SK-N-SH (cell line): ENCODE results near the gene NTRK3. TPM values are rescaled to one million over a fixed set of nuclear protein-coding genes. Genes with fewer than 3 reads are reported as not detected.

ENCODE experiments used
- CTCF ChIA-PET: fragments of 300-600, 350-600 bp; formaldehyde crosslinking; extraction: SDS; loops from one replicate; lab custom pipeline; 2021; lab: Yijun Ruan, JAX
- POLR2A ChIA-PET: fragments of 350-600 bp; sonication (Branson Sonifier 250); formaldehyde crosslinking; extraction: SDS; loops from one replicate; lab custom pipeline; 2020; ENCODE audit warnings: antibody characterized with exemption, inconsistent platforms; lab: Yijun Ruan, JAX
- DNase-seq: peaks from one replicate; pipeline ENCODE4 v3.0.0; 2012
- H2AFZ ChIP-seq: fragments of 200-600 bp; sonication (generic); 2 replicates; pipeline ENCODE4 v1.8.1; 2016; ENCODE audit warnings: antibody characterized with exemption, mild to moderate bottlenecking, low read depth
- H3F3A ChIP-seq: fragments of 200-600 bp; sonication (generic); replicated peaks from 2 replicates; pipeline ENCODE3; 2016; ENCODE audit warnings: antibody characterized with exemption, mild to moderate bottlenecking; ENCODE audit not compliant: insufficient read depth
- H3K27ac ChIP-seq, 2 experiments: fragments of 200-500 bp in 1 of 2; fragments of 200-600 bp in 1 of 2; sonication (Bioruptor generic) in 1 of 2; sonication (generic), shearing (Covaris generic) in 1 of 2; 2 replicates each; pipeline versions ENCODE4 v1.5.1 to v1.6.1; 2014 to 2016; ENCODE audit warnings: low read depth in 2 of 2, inconsistent platforms in 1 of 2, low read length in 1 of 2, mild to moderate bottlenecking in 1 of 2, mixed read lengths in 1 of 2
- H3K27me3 ChIP-seq: fragments of 200-600 bp; sonication (generic), shearing (Covaris generic); 2 replicates; pipeline ENCODE4 v1.6.1; 2016; ENCODE audit warnings: mixed run types; ENCODE audit not compliant: insufficient read depth
- H3K36me3 ChIP-seq, 2 experiments: fragments of 200-500 bp in 1 of 2; fragments of 200-600 bp in 1 of 2; sonication (Bioruptor generic) in 1 of 2; sonication (generic) in 1 of 2; replicated peaks in 1 of 2; 2 replicates each; pipeline versions ENCODE3 to v1.5.1; 2014 to 2016; ENCODE audit warnings: low read length in 1 of 2, mild to moderate bottlenecking in 1 of 2; ENCODE audit not compliant: insufficient read depth in 2 of 2, control insufficient read depth in 1 of 2
- H3K4me1 ChIP-seq, 2 experiments: fragments of 200-500 bp in 1 of 2; fragments of 200-600 bp in 1 of 2; sonication (Bioruptor generic) in 1 of 2; sonication (generic), shearing (Covaris generic) in 1 of 2; 2 replicates each; pipeline versions ENCODE4 v1.5.1 to v1.6.1; 2014 to 2016; ENCODE audit warnings: low read depth in 1 of 2, low read length in 1 of 2, mixed run types in 1 of 2; ENCODE audit not compliant: insufficient read depth in 2 of 2, control insufficient read depth in 1 of 2
- H3K4me2 ChIP-seq: fragments of 200-600 bp; sonication (generic), shearing (Covaris generic); 2 replicates; pipeline ENCODE4 v1.6.1; 2017; ENCODE audit warnings: mixed run types
- H3K4me3 ChIP-seq, 2 experiments: fragments of 200-500 bp in 1 of 2; fragments of 200-600 bp in 1 of 2; sonication (Bioruptor generic) in 1 of 2; sonication (generic), shearing (Covaris generic) in 1 of 2; 2 replicates each; pipeline versions ENCODE4 v1.5.1 to v1.8.1; 2014 to 2016; ENCODE audit warnings: low read depth in 2 of 2, inconsistent platforms in 1 of 2, low read length in 1 of 2, mild to moderate bottlenecking in 1 of 2, mixed read lengths in 1 of 2, moderate library complexity in 1 of 2
- H3K79me2 ChIP-seq: fragments of 200-600 bp; sonication (generic); 2 replicates; pipeline ENCODE4 v1.8.1; 2017; ENCODE audit warnings: mild to moderate bottlenecking; ENCODE audit not compliant: insufficient read depth
- H3K9ac ChIP-seq: fragments of 200-600 bp; sonication (generic); 2 replicates; pipeline ENCODE4 v1.6.1; 2017; ENCODE audit warnings: mixed run types
- H3K9me2 ChIP-seq: fragments of 200-600 bp; sonication (generic); 2 replicates; pipeline ENCODE4 v1.6.1; 2017; ENCODE audit warnings: mixed run types
- H3K9me3 ChIP-seq: fragments of 200-600 bp; sonication (generic); 2 replicates; pipeline ENCODE4 v1.6.1; 2017; ENCODE audit warnings: mixed run types, mild to moderate bottlenecking, moderate library complexity
- H4K20me1 ChIP-seq: fragments of 200-600 bp; sonication (generic); 2 replicates; pipeline ENCODE4 v1.6.1; 2017; ENCODE audit warnings: mild to moderate bottlenecking, mixed run types; ENCODE audit not compliant: insufficient read depth
- CHD2 ChIP-seq: fragments of 150-350 bp; IDR thresholded peaks from 2 replicates; pipeline ENCODE4 v1.6.1; 2018; ENCODE audit warnings: low read length; ENCODE audit not compliant: partially characterized antibody
- EP300 ChIP-seq, 2 experiments: IDR thresholded peaks; 2 replicates each; pipeline versions ENCODE4 v1.4.0 to v1.6.1; 2012; ENCODE audit warnings: borderline replicate concordance in 1 of 2, low read depth in 1 of 2, low read length in 1 of 2
- EZH2phosphoT487 ChIP-seq: fragments of 200-600 bp; sonication (generic); IDR thresholded peaks from 2 replicates; pipeline ENCODE4 v1.6.1; 2017; ENCODE audit warnings: low read depth, mixed run types, mild to moderate bottlenecking, antibody characterized with exemption, moderate library complexity, borderline replicate concordance
- FOXJ3 ChIP-seq: sonication (generic); formaldehyde crosslinking; IDR thresholded peaks from 2 replicates; pipeline ENCODE4 v1.5.1; 2020; ENCODE audit warnings: mild to moderate bottlenecking, missing genetic modification reagents
- FOXM1 ChIP-seq: IDR thresholded peaks from 2 replicates; pipeline ENCODE4 v1.4.0; 2012; ENCODE audit warnings: low read depth, mild to moderate bottlenecking
- GABPA ChIP-seq: IDR thresholded peaks from 2 replicates; pipeline ENCODE4 v1.4.0; 2012; ENCODE audit warnings: low read depth, mild to moderate bottlenecking
- GATA2 ChIP-seq: sonication (generic); formaldehyde crosslinking; IDR thresholded peaks from 2 replicates; pipeline ENCODE4 v1.5.0; 2020; ENCODE audit warnings: mild to moderate bottlenecking, missing genetic modification reagents
- JUND ChIP-seq: IDR thresholded peaks from 2 replicates; pipeline ENCODE4 v1.4.0; 2012
- PBX3 ChIP-seq: IDR thresholded peaks from 2 replicates; pipeline ENCODE4; 2012
- RFX5 ChIP-seq: IDR thresholded peaks from 2 replicates; pipeline ENCODE4 v1.6.1; 2012; ENCODE audit warnings: mild to moderate bottlenecking, improper control_type of control experiment, low read length
- TEAD4 ChIP-seq: IDR thresholded peaks from 2 replicates; pipeline ENCODE4 v1.4.0; 2012; ENCODE audit warnings: mild to moderate bottlenecking, borderline replicate concordance; ENCODE audit not compliant: insufficient read depth
- WGBS: methylation state at CpG from one replicate; pipeline ENCODE4 v1.1.6; 2017; ENCODE audit warnings: low lambda C conversion rate; 5-methylcytosine and 5-hydroxymethylcytosine counted together
- polyA plus RNA-seq, 3 experiments: library from polyadenylated mRNA; depleted of rRNA; stranded (reverse); fragments of >200 nt; gene quantifications; 2 replicates each; pipeline ENCODE4 v1.2.3, GENCODE V29; 2012
- TF ChIP-seq, protein P1 (sequence below): fragments of 150-350 bp; IDR thresholded peaks from 2 replicates; pipeline ENCODE4 v1.6.1; 2016; ENCODE audit warnings: mild to moderate bottlenecking, low read depth, low read length
- TF ChIP-seq, protein P2 (sequence below): IDR thresholded peaks from 2 replicates; pipeline ENCODE4 v1.4.0; 2012; ENCODE audit warnings: low read depth, borderline replicate concordance

Gene NTRK3
- polyA plus RNA-seq, 1 of the 3 experiments (the other 2 are of a cell fraction), result 2.6 TPM

- TF ChIP-seq EZH2phosphoT487, result no peak
- TF ChIP-seq GATA2, result no peak
- no peak for TF ChIP-seq EP300 (IDR thresholded peaks at IDR 0.05; ENCODE audit: borderline replicate concordance in 1 of 2, low read depth in 1 of 2, low read length in 1 of 2)
- no peak for TF ChIP-seq PBX3
- H3K9me3 ChIP-seq, result no peaks in the 10 kb centered on the region
- H3K27me3 ChIP-seq, result no peaks in the 10 kb centered on the region
- no peaks in the 10 kb centered on the region; a peak in 1 of 4 replicates for H3K4me1 ChIP-seq
- ChIA-PET POLR2A (no interaction called here), CTCF (no interaction called here)
- no peak overlapping the region for H3K4me3 ChIP-seq
- no peaks in the 10 kb centered on the region for H3K79me2 ChIP-seq
- H3K9me2 ChIP-seq, result no peaks in the 10 kb centered on the region
- no peaks in the 10 kb centered on the region for H3K36me3 ChIP-seq
- H2AFZ ChIP-seq, result no peak overlapping the region
- WGBS, result 55% methylated on average over 8 of the region's 10 CpGs
- DNase-seq, result no peak
- no peak overlapping the region for H3K9ac ChIP-seq
- no peaks in the 10 kb centered on the region for H3F3A ChIP-seq
- no peak overlapping the region for H3K27ac ChIP-seq
- no peak overlapping the region for H3K4me2 ChIP-seq
- no peaks in the 10 kb centered on the region for H4K20me1 ChIP-seq
These were observed 301.1 kb downstream of the NTRK3 start for GRCh38 chr15:87955284-87955909.

DNA sequence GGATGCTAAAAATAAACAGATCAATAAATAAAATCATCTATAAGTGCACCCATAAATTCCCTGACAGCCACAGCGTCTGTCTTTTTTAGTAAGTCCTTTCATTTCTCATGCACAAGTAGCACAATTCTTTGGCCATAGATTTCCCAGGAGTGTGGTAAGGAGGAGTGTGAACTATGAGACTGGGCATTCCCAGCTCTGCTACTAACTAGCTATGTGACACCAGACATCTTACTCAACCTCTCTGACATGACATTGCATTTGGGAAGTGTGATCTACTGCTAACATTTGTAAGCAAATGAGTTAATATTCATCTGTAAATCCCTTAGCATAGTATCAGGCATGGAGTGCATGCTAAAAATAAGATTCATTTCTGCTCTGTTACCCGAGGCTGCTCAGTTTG lies 301.7 kb downstream of the NTRK3 start:
- H3K4me1 ChIP-seq, result no peaks in the 10 kb centered on the region; a peak in 1 of 4 replicates
- POLR2A ChIA-PET, result no interaction called here
- H2AFZ ChIP-seq, result no peak overlapping the region
- H3K9me3 ChIP-seq, result no peaks in the 10 kb centered on the region
- 35% methylated on average over 2 of the region's 2 CpGs for WGBS
- no peaks in the 10 kb centered on the region for H3K9me2 ChIP-seq
- H3K4me3 ChIP-seq, result no peak overlapping the region
- no peak overlapping the region for H3K4me2 ChIP-seq
- TF ChIP-seq, protein P1, sequence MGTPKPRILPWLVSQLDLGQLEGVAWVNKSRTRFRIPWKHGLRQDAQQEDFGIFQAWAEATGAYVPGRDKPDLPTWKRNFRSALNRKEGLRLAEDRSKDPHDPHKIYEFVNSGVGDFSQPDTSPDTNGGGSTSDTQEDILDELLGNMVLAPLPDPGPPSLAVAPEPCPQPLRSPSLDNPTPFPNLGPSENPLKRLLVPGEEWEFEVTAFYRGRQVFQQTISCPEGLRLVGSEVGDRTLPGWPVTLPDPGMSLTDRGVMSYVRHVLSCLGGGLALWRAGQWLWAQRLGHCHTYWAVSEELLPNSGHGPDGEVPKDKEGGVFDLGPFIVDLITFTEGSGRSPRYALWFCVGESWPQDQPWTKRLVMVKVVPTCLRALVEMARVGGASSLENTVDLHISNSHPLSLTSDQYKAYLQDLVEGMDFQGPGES, result no peak
- TF ChIP-seq JUND, result no peak
- TF ChIP-seq, protein P2, sequence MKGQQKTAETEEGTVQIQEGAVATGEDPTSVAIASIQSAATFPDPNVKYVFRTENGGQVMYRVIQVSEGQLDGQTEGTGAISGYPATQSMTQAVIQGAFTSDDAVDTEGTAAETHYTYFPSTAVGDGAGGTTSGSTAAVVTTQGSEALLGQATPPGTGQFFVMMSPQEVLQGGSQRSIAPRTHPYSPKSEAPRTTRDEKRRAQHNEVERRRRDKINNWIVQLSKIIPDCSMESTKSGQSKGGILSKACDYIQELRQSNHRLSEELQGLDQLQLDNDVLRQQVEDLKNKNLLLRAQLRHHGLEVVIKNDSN, result no peak
- no peak for TF ChIP-seq FOXJ3 (CRISPR knock-in tag)
- no peak for TF ChIP-seq EP300 (IDR thresholded peaks at IDR 0.05; ENCODE audit: borderline replicate concordance in 1 of 2, low read depth in 1 of 2, low read length in 1 of 2)
- TF ChIP-seq TEAD4, result no peak
- no peak for TF ChIP-seq CHD2
- no peak for TF ChIP-seq GATA2
- TF ChIP-seq RFX5, result no peak
- TF ChIP-seq FOXM1, result no peak
- no peak for TF ChIP-seq GABPA
- H4K20me1 ChIP-seq, result no peaks in the 10 kb centered on the region
- CTCF ChIA-PET, result no interaction called here
- H3K36me3 ChIP-seq, result no peaks in the 10 kb centered on the region
- no peak for DNase-seq
- no peak overlapping the region for H3K9ac ChIP-seq
- no peaks in the 10 kb centered on the region for H3K79me2 ChIP-seq
- H3F3A ChIP-seq, result no peaks in the 10 kb centered on the region
- H3K27ac ChIP-seq, result no peak overlapping the region
- no peaks in the 10 kb centered on the region for H3K27me3 ChIP-seq
